OCI-M2 (cell line): Measurements from ENCODE around the gene CRTC3.
"Not testable (repeated sequence)": the region's sequence is repeated elsewhere in the genome, so short reads cannot be mapped to it uniquely, and the experiment has no call there.

Source experiments
- DNase-seq: peaks from one replicate; lab custom pipeline; 2025; ENCODE audit not compliant: unreplicated experiment; lab: John Stamatoyannopoulos, UW

Gene CRTC3

GRCh38 chr15:90618330-90619125 lies 88.8 kb downstream of the CRTC3 start:
- DNase-seq: no peak

GRCh38 chr15:90619468-90619867 lies 89.7 kb downstream of the CRTC3 start:
- DNase-seq: no peak

GRCh38 chr15:90619939-90620338 lies 90.2 kb downstream of the CRTC3 start:
- no peak for DNase-seq

- DNase-seq: peak; percentile 29
Measured at GRCh38 chr15:90620379-90621067, 90.8 kb downstream of the CRTC3 start.

GRCh38 chr15:90623854-90624253 lies 94.1 kb downstream of the CRTC3 start:
- DNase-seq: no peak

- DNase-seq: no peak
Measured at GRCh38 chr15:90624278-90624981, 94.7 kb downstream of the CRTC3 start.

GRCh38 chr15:90625037-90625436 lies 95.3 kb downstream of the CRTC3 start:
- no peak for DNase-seq

- no peak for DNase-seq
Measured at GRCh38 chr15:90629217-90629616, 99.5 kb downstream of the CRTC3 start.

- no peak for DNase-seq
Measured at GRCh38 chr15:90633360-90633759, 103.6 kb downstream of the CRTC3 start.

- not testable (repeated sequence) for DNase-seq
Measured at GRCh38 chr15:90636993-90637392, 107.3 kb downstream of the CRTC3 start.

GRCh38 chr15:90637693-90638092 lies 108.0 kb downstream of the CRTC3 start:
- no peak for DNase-seq

- DNase-seq: no peak
Measured at GRCh38 chr15:90638201-90638691, 108.5 kb downstream of the CRTC3 start.

- no peak for DNase-seq
Measured at GRCh38 chr15:90638963-90639362, 109.2 kb downstream of the CRTC3 start.

GRCh38 chr15:90640862-90641261 lies 111.1 kb downstream of the CRTC3 start:
- no peak for DNase-seq

GRCh38 chr15:90641581-90642463 lies 112.1 kb downstream of the CRTC3 start:
- DNase-seq: no peak

- DNase-seq: no peak
Measured at GRCh38 chr15:90642464-90643300, 113.0 kb downstream of the CRTC3 start.

GRCh38 chr15:90643301-90643632 lies 113.5 kb downstream of the CRTC3 start:
- no peak for DNase-seq

- DNase-seq: no peak
Measured at GRCh38 chr15:90644526-90644925, 114.8 kb downstream of the CRTC3 start.

- DNase-seq: no peak
Measured at GRCh38 chr15:90644952-90645725, 115.4 kb downstream of the CRTC3 start.
